HG02571 (cell line): ENCODE data around the gene PINLYP.
"Not testable (repeated sequence)": the region's sequence is repeated elsewhere in the genome, so short reads cannot be mapped to it uniquely, and the experiment has no call there.

Source experiments
- ATAC-seq: cut with Tn5 transposase; IDR thresholded peaks from one replicate; pipeline ENCODE4 v1.9.1; 2021; ENCODE audit warnings: mild to moderate bottlenecking, moderate library complexity; ENCODE audit not compliant: unreplicated experiment

PINLYP gene

DNA sequence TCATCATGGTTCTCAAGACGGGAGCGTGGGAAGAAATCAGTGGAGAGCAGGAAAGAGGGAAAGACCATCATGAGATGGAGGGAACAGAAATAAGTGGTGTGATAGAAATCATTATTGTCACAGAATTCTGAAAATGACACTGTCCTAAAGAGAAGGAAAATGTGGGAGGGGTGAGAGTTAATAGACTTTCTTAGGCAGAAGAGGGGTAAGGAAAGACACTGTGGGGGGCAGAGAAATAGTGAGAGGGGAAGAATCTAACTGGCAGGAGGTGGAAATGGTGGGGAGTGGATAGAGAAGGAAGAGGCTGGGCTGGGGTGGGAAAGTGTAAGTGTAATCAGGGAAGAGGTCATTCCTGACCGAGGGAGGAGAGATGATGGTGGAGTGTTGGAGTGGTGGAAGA is 3.2 kb downstream of the PINLYP start:
- no peak for ATAC-seq

DNA sequence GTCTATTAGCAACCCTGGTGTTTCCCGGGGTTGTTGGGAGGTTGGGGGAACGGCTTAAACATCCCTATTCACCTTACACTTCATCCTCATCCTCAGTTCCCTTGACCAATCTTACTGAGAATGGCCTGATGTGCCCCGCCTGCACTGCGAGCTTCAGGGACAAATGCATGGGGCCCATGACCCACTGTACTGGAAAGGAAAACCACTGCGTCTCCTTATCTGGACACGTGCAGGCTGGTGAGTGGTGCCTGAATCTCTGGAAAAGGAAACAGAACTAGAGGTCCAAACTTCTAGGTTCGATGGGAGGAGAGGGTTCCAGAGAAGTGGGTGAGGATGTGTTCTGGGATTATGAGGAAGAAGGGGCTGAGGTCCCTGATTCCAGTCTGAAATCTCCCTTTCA is 5.9 kb downstream of the PINLYP start:
- no peak for ATAC-seq

DNA sequence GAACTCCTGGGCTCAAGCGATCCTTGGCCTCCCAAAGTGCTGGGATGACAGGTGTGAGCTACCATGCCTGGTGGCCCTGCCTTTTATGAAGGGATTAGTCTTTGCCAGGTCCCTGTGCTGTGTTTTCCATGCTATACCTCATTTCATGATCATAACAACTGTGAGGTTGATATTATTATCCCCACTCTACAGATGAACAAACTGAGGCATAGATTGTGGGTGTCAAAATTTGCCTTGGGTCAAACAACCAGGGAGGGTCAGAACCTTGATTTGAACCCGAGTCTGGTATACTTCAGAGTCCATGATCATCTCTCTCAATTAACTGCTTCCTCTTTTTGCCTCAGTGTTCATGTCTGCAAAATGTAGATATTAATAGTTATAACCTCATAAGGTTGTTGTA is 6.9 kb downstream of the PINLYP start:
- ATAC-seq: no peak

DNA sequence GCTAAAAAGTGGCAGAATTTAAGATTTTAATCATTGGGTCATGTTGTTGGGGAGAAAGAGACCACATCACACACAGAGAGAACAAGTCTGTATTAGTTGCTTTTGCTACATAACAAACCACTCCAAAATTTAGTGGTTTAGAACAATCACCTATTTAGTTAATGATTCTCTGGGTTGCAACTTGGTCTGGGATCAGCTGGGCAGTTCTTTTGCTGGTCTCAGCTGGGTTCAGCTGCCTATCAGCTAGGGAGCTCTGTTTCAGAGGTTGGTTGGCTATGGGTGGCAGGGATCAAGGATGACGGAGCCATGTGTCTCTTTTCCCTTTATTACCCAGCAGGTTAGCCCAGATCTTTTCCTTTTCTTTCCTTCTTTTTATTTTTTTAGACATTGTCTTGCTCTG is 8.9 kb downstream of the PINLYP start:
- no peak for ATAC-seq

DNA sequence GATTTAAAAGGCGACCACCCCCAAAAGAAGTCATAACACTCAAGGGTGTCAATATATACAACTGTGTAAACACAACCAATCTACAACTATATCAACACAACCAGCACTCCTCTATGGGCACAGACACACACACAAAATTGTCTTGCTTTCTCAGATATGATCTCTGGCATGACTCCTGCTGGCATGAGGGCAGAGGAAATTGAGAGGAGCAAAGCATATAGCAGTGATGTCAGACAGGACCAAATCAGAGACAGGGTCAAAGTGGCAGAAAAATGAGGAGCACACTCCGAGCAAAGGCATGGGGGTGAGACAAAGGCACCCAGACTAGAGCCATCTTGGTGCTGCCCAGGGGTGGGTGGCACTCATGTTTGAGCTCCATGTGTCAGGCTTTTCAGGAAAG is 10.7 kb downstream of the PINLYP start:
- no peak for ATAC-seq

DNA sequence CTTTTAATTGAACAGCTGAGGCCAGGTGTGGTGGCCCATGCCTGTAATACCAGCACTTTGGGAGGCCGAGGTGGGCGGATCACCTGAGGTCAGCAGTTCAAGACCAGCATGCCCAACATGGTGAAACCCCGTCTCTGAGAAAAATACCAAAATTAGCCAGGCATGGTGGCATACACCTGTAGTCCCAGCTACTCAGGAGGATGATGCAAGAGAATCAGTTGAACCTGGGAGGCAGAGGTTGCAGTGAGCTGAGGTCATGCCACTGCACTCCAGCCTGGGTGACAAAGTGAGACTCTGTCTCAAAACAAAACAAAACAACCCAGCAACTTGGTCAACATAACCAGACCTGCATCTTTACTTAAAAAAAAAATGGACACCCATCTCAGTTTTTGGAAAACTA is 11.4 kb downstream of the PINLYP start:
- ATAC-seq: not testable (repeated sequence)

DNA sequence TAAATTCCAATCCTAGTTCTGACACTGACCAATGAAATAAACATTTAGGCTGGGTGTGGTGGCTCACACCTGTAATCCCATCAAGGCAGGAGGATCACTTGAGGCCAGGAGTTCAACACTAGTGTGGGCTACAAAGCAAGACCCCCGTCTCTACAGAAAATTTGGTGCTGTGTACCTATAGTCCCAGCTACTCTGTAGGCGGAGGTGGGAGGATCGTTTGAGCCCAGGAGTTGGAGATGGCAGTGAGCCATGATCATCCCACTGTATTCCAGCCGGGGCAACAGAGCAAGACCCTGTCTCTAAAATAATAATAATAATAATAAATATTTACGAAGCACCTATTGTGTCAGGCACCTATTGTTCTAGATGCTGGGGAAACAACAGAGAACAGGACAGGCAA is 13.7 kb downstream of the PINLYP start:
- no peak for ATAC-seq

DNA sequence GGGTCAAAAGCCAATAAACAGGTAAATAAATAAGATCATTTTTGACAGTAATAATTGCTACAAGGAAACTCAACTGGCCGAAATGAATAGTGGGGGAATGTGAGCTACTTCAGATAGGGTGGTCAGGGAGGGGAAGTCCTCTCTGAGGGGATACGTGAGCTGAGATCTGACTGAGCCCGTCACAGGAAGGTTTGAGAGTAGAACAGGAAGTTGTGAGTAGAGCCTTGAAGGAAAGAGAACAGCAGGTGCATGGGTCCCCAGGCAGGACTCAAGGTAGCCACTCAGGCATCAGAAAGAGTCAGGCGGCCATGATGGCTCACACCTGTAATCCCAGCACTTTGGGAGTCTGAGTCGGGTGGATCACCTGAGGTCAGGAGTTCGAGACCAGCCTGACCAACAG is 14.1 kb downstream of the PINLYP start:
- no peak for ATAC-seq

DNA sequence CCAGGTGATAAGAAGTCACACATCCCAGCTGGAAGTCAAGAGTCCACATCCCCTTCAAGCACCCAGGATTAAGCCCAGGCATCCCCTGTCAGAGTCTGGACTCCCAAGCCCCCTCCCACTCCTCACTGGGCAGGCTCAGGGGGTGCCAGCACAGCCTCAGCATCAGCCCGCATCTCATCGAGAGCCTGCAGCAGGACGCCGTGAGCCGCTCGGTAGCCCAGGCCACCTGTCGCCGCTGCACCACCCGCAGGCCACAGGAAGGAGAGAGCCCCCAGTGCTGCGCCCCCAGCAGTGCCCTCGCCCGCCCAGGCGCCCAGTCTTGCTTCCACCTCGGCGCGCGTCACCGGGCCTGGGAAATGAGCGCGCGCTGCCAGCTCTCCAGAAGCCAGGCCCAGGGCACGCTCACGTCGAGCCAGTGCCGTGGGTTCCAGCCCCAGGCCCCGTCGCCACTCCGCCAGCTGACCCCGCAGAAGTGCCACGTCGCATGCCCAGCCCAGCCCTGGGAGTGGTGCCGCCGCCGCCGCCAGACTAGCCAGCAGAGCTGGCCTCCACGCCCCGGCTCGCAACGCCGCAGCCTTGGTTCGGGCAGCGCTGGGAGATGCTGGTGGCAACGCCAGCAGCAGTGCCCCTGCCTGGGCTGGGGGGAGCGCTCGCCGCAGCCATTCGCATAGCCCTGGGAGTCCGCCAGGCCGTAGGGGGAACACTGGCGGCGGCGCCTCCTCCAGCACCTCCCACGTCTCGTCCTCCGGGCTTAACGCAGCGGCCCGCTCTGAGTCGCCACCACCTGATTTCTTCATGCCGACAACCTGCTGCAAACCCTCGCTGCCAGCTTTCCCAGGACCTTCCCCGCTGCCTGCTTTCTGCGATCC is 16.5 kb downstream of the PINLYP start:
- no peak for ATAC-seq

DNA sequence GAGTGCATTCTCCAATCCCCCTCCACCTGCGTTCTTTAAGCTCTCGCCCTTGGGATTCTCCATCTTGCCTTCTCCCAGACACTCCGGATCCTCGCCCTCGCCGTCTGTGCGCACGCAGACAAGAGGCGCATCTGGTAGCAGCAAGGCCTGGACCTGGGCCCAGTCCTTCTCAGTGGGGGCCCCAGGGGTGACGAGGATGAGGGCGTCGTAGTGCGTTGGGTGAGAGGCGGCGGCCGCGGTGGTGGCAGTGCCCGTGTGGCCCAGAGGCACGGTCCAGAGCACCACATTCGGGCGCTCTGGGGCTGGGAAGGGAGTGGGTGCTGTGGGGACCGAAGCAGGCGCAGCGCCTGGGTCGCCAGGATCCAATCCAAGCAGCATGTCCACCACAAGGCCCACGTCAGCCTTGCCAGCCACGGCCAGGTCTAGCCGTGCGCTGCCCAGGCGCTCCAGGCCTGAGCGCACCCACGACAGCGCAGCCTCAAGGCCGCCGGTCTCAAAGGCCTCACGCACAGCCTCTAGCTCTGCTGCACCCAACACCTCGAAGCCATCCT is 17.3 kb downstream of the PINLYP start:
- ATAC-seq: no peak

DNA sequence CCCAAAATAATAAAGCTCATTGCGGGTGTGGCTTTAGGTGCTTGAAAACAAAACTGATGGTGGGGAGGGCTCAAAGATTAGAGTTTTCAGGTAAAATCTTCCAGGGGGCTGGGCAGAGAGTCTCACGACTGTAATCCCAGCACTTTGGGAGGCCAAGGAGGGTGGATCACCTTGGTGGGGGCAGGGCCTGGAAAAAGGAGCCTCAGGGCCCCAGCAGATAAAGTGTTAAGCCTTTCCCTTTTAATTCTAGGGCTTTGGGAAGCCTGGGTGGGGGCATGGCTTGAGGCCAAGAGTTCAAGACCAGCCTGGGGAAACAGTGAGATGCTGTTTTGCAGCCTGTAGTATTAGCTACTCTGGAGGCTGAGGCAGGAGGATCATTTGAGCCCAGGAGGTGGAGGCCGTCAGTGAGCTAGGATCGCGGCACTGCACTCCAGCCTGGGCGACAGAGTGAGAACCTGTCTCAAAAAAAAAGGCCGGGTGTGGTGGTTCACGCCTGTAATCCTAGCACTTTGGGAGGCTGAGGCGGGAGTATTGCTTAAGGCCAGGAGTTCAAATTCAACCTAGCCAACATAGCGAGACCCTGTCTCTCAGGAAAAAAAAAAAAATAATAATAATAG is 18.6 kb downstream of the PINLYP start:
- no peak for ATAC-seq

DNA sequence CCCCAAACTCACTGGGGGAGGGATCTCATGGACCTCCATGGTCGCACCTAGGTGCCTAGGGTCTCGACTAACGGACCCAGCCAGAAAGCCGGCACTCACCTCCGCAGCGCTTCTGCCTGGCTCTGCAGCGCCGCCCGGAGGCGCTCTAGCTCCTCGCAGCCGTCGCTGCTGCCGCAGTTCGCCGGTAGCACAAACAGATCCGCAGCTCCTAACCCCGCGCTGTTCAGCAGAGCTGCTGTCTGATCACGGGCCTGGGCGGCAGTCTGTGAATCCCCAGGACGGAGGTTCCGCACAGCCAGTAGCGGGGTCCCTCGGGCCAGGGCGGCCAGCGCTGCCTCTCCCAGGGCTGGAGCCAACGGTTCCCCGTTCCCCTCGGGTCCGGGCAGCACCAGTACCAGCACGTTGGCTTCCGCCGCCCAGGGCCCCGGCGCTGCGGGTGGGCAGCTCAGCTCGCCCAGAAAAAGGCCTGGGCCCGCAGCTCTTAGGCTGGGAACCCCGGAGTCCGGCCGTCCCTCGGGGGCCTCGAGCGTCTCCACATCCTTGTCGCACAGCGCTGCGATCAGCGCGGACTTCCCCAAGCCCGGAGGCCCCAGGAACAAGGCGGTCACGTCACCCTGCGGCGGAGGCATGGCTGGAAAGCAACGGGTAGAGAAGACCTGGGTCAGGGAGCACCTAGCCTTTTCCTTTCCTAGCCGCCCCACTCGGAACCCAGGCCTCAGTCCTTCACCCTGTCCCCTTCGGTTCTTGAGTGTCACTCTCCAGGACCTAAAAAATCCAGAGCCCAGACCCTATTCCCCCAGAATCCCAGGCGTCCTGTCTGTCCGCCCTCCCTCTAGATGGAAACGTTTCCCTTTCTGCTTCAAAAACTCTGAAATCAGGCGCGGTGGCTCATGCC is 19.4 kb downstream of the PINLYP start:
- ATAC-seq: no peak

DNA sequence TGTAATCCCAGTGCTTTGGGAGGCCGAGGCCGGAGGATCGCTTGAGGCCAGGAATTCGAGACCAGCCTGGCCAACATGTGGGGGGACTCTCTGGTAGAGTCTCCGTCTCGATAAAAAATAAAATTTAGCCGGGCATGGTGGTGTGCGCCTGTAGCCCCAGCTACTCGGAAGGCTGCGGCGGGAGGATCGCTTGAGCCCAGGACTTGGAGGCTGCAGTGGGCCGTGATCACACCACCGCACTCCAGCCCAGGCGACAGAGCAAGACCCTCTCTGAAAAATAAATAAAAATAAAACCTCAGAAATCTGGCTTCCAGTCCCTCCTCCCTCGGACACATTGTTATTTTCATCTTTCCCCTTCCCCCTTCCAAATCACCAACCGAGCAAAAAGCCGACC is 20.0 kb downstream of the PINLYP start:
- ATAC-seq: no peak

DNA sequence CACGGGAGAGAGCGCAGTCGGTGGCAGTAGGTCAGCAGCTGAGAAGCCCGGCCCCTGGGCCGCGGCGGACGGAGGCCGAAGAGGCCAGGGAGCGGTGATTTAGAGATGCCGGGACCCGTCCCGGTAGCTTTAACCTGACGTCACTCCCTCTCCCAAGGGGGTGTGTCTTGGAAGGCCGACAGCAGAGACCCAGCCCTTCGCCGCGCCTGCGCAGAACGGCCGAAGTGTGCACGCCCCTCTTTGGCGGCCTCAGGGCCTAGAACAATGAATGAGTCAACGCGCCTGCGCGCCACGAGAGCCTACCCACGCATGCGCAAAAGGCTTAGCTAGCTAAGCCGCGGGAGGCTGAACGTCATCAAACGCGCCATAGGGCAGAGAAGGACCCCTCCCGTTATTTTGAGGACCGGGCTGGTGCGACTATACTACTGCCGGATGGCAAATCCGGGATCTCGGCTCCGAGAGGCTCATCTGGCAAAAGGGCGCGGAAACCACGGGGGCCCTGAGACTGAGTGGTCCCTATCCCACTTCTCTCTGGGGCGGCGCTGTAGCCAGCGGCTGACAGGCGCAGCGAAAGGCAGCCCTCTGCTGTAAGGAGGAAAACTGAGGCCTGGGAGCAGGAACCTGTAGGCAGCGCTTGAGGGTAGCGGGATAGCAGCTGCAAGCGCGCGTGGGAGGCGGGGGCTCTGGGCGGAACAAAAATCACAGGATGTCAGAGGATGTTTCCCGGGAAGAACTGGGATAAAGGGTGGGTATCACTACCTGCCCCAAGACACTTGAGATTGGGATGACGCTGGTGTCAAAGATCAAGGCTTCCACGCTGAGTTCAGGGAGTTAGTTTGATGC is 20.6 kb downstream of the PINLYP start, which contains the start of the genes IRGQ and ZNF576:
Gene IRGQ (minus strand): TSS at position 136 of the 843 bp plus-strand sequence. CDS start 796 bp downstream, outside the sequence.
Gene ZNF576 (plus strand): TSS at position 597 of the 843 bp plus-strand sequence. CDS start 514 bp downstream, outside the sequence.
- peak; percentile 81 for ATAC-seq

DNA sequence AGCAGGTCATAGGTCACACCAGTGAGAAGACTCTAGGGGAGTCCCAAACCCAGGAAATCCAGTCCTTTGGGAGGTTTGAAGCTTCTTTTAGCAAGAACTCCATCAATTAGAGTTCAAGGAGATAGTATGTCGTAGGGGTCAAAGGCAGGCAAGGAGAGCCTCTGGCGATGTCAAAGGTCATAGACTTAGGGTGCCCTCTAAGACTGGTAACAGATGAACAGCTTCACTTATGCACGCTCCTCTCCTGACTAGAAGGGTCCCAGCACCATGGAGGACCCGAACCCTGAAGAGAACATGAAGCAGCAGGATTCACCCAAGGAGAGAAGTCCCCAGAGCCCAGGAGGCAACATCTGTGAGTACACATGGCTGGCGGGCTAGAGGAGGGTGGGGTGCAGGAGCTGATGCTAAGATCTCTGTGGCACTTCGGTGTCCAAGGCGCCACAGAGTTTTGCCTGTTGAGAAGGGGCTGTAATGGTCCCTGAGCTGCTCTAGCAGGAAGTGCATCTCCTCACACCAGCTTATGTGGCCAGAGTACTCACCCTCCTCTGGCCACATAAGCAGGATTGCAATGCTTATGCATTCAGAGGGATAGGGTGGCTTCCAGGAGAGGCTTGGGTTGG is 21.4 kb downstream of the PINLYP start:
- ATAC-seq: no peak

DNA sequence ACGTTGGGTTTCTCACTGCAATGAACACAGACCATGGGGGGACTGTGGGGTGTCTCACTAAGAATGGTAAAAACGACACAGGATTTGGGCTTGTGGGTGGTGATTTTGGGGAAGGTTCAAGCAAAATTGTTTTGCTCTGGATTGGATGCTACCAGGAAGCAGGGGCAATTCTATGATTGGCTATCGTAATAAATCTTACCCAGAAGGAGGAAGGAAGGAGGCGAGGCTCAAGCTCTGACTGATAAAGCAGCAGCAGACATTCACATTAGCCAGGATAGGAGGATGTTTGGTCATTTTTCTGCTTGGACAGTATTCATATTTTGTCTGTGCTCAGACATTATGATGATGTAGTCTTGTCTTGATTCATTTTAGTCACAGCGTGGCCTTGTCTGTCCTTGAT is 22.3 kb downstream of the PINLYP start:
- ATAC-seq: no peak

DNA sequence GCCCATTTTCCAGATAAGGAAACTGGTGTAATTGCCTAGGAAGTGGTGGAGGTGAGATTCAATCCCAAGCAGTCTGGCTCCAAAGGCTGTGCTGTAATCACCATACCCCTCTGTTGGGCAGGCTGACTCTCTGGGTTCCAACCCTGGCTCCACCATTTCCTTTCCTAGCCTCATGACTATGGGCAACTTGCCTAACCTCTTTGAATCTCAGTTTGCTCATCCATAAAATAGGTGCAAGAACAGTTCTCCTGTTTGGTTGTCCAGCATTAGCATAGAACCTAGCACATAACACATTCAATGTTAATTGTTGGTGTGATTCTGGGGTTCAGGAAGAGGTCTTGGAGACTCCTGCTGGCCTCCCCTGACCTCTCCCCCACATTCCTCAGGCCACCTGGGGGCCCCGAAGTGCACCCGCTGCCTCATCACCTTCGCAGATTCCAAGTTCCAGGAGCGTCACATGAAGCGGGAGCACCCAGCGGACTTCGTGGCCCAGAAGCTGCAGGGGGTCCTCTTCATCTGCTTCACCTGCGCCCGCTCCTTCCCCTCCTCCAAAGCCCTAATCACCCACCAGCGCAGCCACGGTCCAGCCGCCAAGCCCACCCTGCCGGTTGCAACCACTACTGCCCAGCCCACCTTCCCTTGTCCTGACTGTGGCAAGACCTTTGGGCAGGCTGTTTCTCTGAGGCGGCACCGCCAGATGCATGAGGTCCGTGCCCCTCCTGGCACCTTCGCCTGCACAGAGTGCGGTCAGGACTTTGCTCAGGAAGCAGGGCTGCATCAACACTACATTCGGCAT is 23.0 kb downstream of the PINLYP start:
- no peak for ATAC-seq

DNA sequence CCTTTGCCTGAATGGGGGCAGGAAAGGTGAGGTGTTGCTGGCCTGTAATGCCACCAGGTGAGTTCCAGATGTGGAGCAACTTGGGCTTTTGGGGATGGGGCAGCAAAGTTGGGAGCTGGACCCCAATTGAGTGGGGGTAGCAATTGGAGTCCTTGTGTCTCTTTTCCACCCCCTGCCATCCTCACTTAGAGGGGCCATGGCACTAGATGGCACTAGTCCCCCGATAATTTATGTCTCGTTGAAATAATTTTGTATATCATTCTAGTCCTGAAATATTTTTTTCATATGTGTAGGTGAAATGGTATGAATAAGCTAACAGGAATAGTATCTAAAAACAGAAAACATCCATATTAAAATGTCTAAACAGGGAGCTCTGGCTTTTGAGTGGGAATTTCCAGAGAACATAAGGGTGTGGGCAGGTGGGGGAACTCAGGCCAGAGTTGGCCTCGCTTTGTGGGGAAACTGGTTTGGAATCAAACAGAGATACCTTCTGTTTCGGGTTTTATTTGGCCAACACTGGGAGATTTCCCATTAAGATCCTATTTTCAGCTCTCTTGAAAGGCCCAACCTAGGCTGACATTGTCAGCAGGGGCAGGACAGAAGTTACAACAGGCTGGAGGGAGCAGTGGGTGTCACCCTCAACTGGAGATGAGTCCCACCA is 24.2 kb downstream of the PINLYP start:
- ATAC-seq: no peak
